ENCODE measurements around the gene MED22.

DNA sequence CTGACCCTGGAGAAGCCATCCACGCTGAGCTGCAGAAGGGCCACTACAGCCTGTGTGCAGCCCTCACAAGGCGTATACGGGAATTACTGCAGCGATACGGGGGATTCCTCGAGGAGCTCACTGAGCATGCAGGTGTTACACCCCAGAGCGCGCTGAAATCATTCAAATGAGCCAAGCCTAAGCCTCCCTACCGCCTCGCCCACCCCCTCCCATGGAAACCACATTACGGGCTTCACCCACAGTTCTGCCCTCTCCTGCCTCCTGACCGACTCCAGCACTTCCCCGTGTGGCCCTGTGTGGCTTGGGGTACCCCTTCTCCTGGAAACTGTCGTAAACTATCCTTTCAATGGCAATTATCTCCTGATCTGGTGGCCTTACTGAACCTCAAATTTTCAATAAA lies 25.2 kb downstream of the MED22 start:
- TF ChIP-seq, protein P1, sequence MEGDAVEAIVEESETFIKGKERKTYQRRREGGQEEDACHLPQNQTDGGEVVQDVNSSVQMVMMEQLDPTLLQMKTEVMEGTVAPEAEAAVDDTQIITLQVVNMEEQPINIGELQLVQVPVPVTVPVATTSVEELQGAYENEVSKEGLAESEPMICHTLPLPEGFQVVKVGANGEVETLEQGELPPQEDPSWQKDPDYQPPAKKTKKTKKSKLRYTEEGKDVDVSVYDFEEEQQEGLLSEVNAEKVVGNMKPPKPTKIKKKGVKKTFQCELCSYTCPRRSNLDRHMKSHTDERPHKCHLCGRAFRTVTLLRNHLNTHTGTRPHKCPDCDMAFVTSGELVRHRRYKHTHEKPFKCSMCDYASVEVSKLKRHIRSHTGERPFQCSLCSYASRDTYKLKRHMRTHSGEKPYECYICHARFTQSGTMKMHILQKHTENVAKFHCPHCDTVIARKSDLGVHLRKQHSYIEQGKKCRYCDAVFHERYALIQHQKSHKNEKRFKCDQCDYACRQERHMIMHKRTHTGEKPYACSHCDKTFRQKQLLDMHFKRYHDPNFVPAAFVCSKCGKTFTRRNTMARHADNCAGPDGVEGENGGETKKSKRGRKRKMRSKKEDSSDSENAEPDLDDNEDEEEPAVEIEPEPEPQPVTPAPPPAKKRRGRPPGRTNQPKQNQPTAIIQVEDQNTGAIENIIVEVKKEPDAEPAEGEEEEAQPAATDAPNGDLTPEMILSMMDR (IDR thresholded peaks at IDR 0.05): no peak
- no peak for TF ChIP-seq ZFX (IDR thresholded peaks at IDR 0.05; ENCODE audit: borderline replicate concordance)

Measured in 22Rv1 (cell line).